ENCODE data around the gene BRPF3. TPM values are rescaled to one million over a fixed set of nuclear protein-coding genes. Genes with fewer than 3 reads are reported as not detected.

BRPF3 gene
- total RNA-seq, 1 donor from 2014 or later, result 32.0 TPM

GRCh38 chr6:36200998-36201596, 4.6 kb downstream of the BRPF3 start:
- Mint-ChIP-seq H3K4me3 (ENCODE audit: unreplicated experiment) (no peak overlapping the region), H3K4me1 (ENCODE audit: low read depth, unreplicated experiment) (peaks cover 5% of the 10 kb centered on the region), H3K27ac (ENCODE audit: unreplicated experiment) (no peak overlapping the region), H3K36me3 (ENCODE audit: low read depth, unreplicated experiment) (peaks cover 35% of the 10 kb centered on the region), H3K27me3 (ENCODE audit: low read depth, unreplicated experiment) (no peaks in the 10 kb centered on the region), H3K9me3 (ENCODE audit: unreplicated experiment) (no peaks in the 10 kb centered on the region)
- peaks cover 86% of the 10 kb centered on the region for H3K79me2 ChIP-seq (ENCODE audit: insufficient read depth, low read length)
- no peaks in the 10 kb centered on the region for H3K27me3 ChIP-seq (ENCODE audit: insufficient read depth, low read length)
- peaks cover 7% of the 10 kb centered on the region for H3K4me1 ChIP-seq (ENCODE audit: insufficient read depth, low read length)
- H4K20me1 ChIP-seq (ENCODE audit: insufficient read depth, low read length), result peaks cover 88% of the 10 kb centered on the region
- no peak for DNase-seq (ENCODE audit: low read depth)
- no peak overlapping the region for H3K4me2 ChIP-seq (ENCODE audit: low read length)
- H3K9me3 ChIP-seq (ENCODE audit: insufficient read depth, low read depth, low read length), result no peaks in the 10 kb centered on the region
- no peak overlapping the region for H3K4me3 ChIP-seq (ENCODE audit: insufficient read depth, low read depth, low read length)
- H2AFZ ChIP-seq (ENCODE audit: low read depth, low read length), result no peak overlapping the region
- no peak overlapping the region for H3K27ac ChIP-seq (ENCODE audit: low read depth, low read length)
- H3K9ac ChIP-seq (ENCODE audit: low read length), result no peak overlapping the region
- FAIRE-seq, result no peak
- TF ChIP-seq CTCF (IDR thresholded peaks at IDR 0.05; ENCODE audit: insufficient read depth, low read depth, low read length) (no peak), EZH2 (IDR thresholded peaks at IDR 0.05; ENCODE audit: insufficient read depth, low read length) (no peak)
- peaks cover 32% of the 10 kb centered on the region for H3K36me3 ChIP-seq (ENCODE audit: insufficient read depth, low read length)

GRCh38 chr6:36201612-36202011, 5.1 kb downstream of the BRPF3 start:
- H3K27me3 Mint-ChIP-seq (ENCODE audit: low read depth, unreplicated experiment), result no peaks in the 10 kb centered on the region
- no peak overlapping the region for H2AFZ ChIP-seq (ENCODE audit: low read depth, low read length)
- no peak overlapping the region for H3K27ac ChIP-seq (ENCODE audit: low read depth, low read length)
- H3K9me3 Mint-ChIP-seq (ENCODE audit: unreplicated experiment), result no peaks in the 10 kb centered on the region
- no peak for FAIRE-seq
- H3K9me3 ChIP-seq (ENCODE audit: insufficient read depth, low read depth, low read length), result no peaks in the 10 kb centered on the region
- H3K9ac ChIP-seq (ENCODE audit: low read length), result no peak overlapping the region
- peaks cover 89% of the 10 kb centered on the region for H3K79me2 ChIP-seq (ENCODE audit: insufficient read depth, low read length)
- peaks cover 5% of the 10 kb centered on the region for H3K4me1 Mint-ChIP-seq (ENCODE audit: low read depth, unreplicated experiment)
- H3K4me1 ChIP-seq (ENCODE audit: insufficient read depth, low read length), result peaks cover 6% of the 10 kb centered on the region
- H3K27ac Mint-ChIP-seq (ENCODE audit: unreplicated experiment), result no peak overlapping the region
- no peaks in the 10 kb centered on the region for H3K27me3 ChIP-seq (ENCODE audit: insufficient read depth, low read length)
- no peak for TF ChIP-seq CTCF (IDR thresholded peaks at IDR 0.05; ENCODE audit: insufficient read depth, low read depth, low read length)
- TF ChIP-seq EZH2 (IDR thresholded peaks at IDR 0.05; ENCODE audit: insufficient read depth, low read length), result no peak
- no peak overlapping the region for H3K4me3 Mint-ChIP-seq (ENCODE audit: unreplicated experiment)
- no peak overlapping the region for H3K4me3 ChIP-seq (ENCODE audit: insufficient read depth, low read depth, low read length)
- no peak for DNase-seq (ENCODE audit: low read depth)
- H3K36me3 Mint-ChIP-seq (ENCODE audit: low read depth, unreplicated experiment), result peaks cover 36% of the 10 kb centered on the region
- no peak overlapping the region for H3K4me2 ChIP-seq (ENCODE audit: low read length)
- peaks cover 36% of the 10 kb centered on the region for H3K36me3 ChIP-seq (ENCODE audit: insufficient read depth, low read length)
- peaks cover 94% of the 10 kb centered on the region for H4K20me1 ChIP-seq (ENCODE audit: insufficient read depth, low read length)

GRCh38 chr6:36202101-36202500, 5.6 kb downstream of the BRPF3 start:
- H3K4me3 ChIP-seq (ENCODE audit: insufficient read depth, low read depth, low read length), result no peak overlapping the region
- DNase-seq (ENCODE audit: low read depth) (no peak), FAIRE-seq (no peak)
- peaks cover 5% of the 10 kb centered on the region for H3K4me1 Mint-ChIP-seq (ENCODE audit: low read depth, unreplicated experiment)
- H2AFZ ChIP-seq (ENCODE audit: low read depth, low read length), result no peak overlapping the region
- H3K9ac ChIP-seq (ENCODE audit: low read length), result no peak overlapping the region
- H3K36me3 Mint-ChIP-seq (ENCODE audit: low read depth, unreplicated experiment), result peaks cover 36% of the 10 kb centered on the region
- TF ChIP-seq EZH2 (IDR thresholded peaks at IDR 0.05; ENCODE audit: insufficient read depth, low read length) (no peak), CTCF (IDR thresholded peaks at IDR 0.05; ENCODE audit: insufficient read depth, low read depth, low read length) (no peak)
- H3K27ac ChIP-seq (ENCODE audit: low read depth, low read length), result no peak overlapping the region
- no peaks in the 10 kb centered on the region for H3K27me3 ChIP-seq (ENCODE audit: insufficient read depth, low read length)
- H3K27me3 Mint-ChIP-seq (ENCODE audit: low read depth, unreplicated experiment), result no peaks in the 10 kb centered on the region
- H3K79me2 ChIP-seq (ENCODE audit: insufficient read depth, low read length), result peaks cover 91% of the 10 kb centered on the region
- peaks cover 38% of the 10 kb centered on the region for H3K36me3 ChIP-seq (ENCODE audit: insufficient read depth, low read length)
- no peak overlapping the region for H3K27ac Mint-ChIP-seq (ENCODE audit: unreplicated experiment)
- H3K9me3 ChIP-seq (ENCODE audit: insufficient read depth, low read depth, low read length), result no peaks in the 10 kb centered on the region
- peaks cover 6% of the 10 kb centered on the region for H3K4me1 ChIP-seq (ENCODE audit: insufficient read depth, low read length)
- no peak overlapping the region for H3K4me3 Mint-ChIP-seq (ENCODE audit: unreplicated experiment)
- H3K4me2 ChIP-seq (ENCODE audit: low read length), result no peak overlapping the region
- H4K20me1 ChIP-seq (ENCODE audit: insufficient read depth, low read length), result peaks cover 98% of the 10 kb centered on the region
- H3K9me3 Mint-ChIP-seq (ENCODE audit: unreplicated experiment), result no peaks in the 10 kb centered on the region

All from astrocyte (in vitro differentiated cells and primary cell).